ENCODE measurements around the gene CELF2.

GRCh38 chr10:11114269-11114668 lies 96.6 kb downstream of the CELF2 start:
- TF ChIP-seq, protein P1, sequence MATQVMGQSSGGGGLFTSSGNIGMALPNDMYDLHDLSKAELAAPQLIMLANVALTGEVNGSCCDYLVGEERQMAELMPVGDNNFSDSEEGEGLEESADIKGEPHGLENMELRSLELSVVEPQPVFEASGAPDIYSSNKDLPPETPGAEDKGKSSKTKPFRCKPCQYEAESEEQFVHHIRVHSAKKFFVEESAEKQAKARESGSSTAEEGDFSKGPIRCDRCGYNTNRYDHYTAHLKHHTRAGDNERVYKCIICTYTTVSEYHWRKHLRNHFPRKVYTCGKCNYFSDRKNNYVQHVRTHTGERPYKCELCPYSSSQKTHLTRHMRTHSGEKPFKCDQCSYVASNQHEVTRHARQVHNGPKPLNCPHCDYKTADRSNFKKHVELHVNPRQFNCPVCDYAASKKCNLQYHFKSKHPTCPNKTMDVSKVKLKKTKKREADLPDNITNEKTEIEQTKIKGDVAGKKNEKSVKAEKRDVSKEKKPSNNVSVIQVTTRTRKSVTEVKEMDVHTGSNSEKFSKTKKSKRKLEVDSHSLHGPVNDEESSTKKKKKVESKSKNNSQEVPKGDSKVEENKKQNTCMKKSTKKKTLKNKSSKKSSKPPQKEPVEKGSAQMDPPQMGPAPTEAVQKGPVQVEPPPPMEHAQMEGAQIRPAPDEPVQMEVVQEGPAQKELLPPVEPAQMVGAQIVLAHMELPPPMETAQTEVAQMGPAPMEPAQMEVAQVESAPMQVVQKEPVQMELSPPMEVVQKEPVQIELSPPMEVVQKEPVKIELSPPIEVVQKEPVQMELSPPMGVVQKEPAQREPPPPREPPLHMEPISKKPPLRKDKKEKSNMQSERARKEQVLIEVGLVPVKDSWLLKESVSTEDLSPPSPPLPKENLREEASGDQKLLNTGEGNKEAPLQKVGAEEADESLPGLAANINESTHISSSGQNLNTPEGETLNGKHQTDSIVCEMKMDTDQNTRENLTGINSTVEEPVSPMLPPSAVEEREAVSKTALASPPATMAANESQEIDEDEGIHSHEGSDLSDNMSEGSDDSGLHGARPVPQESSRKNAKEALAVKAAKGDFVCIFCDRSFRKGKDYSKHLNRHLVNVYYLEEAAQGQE (IDR thresholded peaks at IDR 0.05; ENCODE audit: insufficient read depth in 1 of 2, low read depth in 2 of 2, low read length in 2 of 2), result no peak
- no peak for TF ChIP-seq TAF1 (IDR thresholded peaks at IDR 0.05; ENCODE audit: borderline replicate concordance, insufficient read depth, low read length)

Measured in PFSK-1 (cell line).